Fibroblast of skin of left biceps (primary cell): Measurements from ENCODE around the gene NTSR2.

Experiments used
- DNase-seq, 2 experiments: peaks; one replicate each; pipeline ENCODE4 v3.0.0-alpha.2; 2013; ENCODE audit warnings: low read depth in 2 of 2

NTSR2 gene

DNA sequence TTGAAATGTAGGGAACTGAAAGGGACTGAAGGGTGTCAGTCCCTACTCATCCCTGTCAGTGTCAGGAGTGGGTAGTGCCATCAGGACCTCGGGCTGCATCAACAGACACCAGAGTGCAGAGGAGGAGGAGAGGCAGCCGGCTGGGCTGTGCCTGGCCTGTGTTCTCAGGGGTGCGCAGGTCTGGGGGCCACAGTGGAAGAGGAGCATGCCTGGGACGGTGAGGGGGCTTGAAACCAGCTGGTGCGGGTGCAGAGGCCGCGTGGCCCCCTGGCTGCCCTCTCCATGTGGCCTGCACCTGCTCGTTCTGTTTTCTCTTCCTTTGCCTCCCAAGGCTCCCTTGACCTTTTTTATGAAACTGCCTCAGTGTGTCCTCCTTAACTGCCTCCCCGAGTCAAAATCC is 41.3 kb downstream of the NTSR2 start:
- DNase-seq: no peak

DNA sequence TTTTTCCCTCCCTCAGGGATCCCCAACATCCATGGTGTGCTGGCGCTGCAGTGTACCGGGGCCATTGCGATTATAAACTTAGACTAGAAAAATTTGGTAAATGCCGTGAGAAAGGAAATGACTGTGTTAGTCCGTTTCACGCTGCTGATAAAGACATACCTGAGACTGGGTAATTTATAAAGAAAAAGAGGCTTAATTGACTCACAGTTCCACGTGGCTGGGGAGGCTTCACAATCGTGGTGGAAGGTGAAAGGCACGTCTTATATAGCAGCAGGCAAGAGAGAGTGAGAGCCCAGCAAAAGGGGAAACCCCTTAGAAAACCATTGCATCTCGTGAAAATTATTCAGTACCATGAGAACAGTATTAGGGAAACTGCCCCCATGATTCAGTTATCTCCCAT is 44.3 kb downstream of the NTSR2 start:
- DNase-seq: no peak

DNA sequence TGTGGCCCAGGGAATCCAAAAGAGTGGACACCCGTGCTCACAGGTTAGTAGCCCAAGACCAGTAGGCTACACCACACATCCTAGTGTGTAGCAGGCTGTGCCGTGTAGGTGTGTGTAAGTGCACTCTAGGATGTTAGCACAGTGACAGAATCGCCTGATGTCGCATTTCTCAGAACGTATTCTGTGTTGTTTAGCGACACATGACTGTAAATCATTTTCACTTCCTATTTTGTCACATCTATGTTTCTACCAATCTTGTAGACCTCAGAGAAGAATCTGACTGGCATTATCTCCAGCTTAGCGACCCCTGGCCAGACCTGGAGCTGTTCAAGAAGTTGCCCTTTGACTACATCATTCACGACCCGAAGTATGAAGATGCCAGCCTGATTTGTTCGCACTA is 45.1 kb downstream of the NTSR2 start:
- DNase-seq: no peak

DNA sequence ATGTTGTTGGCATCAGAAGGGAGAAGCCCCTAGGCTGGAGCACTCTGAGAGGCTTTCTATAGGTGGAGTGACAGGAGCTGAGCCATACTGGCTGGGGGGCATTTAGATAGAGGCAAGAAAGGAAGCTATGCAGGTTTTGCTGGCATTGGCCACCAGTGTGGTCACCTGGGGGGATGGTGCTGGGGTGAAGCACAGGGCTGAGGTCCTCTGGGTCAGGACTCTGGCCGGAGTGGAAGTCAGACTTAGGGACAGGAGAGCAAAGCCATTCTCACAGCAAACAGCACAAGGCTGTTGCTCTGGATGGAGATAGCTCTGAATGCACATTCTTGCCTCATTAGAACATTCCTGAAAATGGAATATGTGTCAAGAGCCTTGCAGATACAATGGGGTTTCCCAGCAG is 47.4 kb downstream of the NTSR2 start:
- DNase-seq: no peak

DNA sequence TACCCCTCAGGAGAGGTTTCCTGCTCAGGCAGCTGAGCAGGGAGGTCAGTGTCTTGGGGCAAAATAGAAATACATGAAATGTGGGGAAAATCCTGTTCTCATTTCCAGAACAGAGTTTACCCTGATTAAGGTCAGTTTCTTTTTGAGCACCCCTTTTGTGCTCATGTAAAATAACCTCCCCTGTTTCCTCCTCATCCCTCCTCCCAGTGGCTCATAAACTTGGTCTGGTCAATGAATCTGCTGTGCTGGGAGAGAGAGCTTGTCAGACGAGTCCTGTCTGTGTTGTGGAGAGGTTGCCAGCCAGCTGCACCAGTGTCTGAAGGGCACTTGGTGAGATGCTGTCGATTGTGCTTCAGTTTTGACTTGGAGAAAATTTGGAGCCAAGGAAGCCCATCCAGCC is 48.6 kb downstream of the NTSR2 start:
- no peak for DNase-seq

DNA sequence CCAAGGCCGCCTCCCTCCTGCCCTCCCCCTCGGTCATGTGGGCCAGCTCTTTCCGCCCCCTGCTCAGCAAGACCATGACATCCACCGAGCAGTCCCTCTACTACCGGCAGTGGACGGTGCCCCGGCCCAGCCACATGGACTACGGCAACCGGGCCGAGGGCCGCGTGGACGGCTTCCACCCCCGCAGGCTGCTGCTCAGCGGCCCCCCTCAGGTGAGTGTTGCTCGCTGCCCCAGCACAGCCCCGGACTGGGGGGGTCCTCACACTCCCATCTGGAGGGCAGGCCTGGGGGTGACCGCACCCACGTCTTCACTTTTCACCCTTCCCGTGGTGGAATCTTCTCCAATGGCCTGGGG is 51.3 kb downstream of the NTSR2 start:
- DNase-seq: no peak

DNA sequence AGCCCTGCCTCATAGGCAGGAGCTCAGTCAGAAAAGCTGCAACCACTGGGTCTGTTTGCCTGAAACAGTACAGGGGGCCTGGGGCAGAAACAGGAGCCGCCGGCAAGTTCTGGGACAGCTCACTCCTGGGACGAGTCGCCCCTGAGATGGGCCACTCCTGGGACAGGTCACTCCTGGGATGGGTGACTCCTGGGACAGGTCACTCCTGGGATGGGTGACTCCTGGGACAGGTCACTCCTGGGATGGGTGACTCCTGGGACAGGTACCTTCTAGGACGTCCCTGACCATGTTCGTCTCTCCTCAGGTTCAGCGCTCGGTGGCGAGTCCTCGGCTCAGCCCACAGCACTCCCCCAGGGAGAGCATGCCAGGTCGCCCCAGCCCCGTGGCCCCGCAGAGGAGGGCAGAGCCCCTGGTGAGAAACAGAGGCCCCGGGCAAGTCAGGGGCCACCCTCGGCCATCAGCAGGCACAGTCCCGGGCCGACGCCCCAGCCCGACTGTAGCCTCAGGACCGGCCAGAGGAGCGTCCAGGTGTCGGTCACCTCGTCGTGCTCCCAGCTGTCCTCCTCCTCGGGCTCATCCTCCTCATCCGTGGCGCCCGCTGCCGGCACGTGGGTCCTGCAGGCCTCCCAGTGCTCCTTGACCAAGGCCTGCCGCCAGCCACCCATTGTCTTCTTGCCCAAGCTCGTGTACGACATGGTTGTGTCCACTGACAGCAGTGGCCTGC is 51.8 kb downstream of the NTSR2 start:
- DNase-seq: no peak

DNA sequence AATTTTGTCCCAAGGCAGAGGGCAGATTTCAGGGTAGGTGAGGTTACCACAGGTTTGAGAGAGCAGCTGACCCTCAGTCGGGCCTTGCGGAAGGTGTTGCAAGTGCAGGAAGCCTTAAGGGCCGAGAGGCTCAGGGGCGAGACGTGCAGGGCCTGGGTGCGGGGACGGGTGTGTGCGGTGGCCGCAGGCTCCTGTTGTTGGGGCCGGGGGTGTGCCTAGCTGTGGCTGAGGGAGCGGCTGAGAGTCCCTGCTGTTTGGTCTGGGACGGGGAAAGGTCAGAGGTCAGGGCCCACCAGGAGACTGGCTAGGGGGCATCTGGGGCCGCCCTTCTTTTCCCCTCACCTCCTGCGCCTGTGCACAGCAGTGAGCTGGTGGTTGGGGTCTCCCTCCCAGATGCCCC is 52.5 kb downstream of the NTSR2 start:
- no peak for DNase-seq

DNA sequence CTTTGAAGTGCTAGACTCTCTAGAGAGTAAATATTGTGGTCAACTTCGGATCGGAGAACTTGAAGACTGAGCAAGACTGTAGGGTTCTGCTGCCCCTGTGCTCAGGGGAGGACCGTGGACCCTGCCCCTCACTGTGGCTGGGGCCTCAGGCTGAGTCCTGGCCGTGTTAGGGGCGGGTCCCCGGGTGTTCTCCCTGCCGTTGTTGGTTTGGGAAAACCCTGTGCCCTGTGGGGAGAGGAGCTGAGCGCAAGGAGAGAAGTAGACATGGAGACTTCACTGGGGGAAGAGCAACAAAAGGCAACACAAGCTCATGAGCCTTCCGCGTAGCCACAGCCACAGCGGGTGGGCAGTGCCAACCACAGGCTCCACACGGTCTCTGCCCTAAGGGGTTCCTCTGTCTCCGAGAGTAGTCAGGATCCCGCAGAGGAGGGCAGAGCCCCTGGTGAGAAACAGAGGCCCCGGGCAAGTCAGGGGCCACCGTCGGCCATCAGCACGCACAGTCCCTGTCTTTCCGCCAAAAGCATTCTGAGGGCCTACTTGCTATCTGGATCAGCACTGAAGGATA is 53.1 kb downstream of the NTSR2 start:
- no peak for DNase-seq

DNA sequence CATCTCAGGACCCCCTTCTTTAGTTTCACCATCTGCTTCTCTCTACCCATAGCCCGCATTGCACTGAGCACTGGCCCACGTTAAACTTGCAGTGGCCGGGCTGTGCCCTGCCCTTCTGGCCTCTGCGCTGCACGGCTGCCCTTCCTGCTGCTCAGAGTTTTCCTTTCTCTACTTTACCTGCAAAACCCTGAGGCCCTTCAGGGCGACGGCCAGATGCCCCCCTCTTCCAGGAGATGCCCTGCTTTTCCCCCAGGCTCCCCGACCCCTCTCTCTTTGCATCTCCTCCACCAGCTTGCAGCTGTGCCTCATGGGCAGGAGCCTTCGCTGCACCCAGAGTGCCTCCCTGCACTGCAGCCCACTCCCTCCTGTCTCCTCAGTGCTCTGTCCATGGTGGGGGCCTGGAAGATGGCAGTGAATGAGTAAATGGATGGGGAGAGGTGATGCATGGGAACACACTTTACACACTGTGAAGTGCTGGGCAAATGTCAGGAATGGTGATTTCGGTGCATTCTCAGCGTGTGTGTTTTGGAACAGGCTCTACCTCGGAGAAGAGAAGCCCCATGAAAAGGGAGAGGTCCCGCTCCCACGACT is 53.8 kb downstream of the NTSR2 start:
- DNase-seq: no peak

DNA sequence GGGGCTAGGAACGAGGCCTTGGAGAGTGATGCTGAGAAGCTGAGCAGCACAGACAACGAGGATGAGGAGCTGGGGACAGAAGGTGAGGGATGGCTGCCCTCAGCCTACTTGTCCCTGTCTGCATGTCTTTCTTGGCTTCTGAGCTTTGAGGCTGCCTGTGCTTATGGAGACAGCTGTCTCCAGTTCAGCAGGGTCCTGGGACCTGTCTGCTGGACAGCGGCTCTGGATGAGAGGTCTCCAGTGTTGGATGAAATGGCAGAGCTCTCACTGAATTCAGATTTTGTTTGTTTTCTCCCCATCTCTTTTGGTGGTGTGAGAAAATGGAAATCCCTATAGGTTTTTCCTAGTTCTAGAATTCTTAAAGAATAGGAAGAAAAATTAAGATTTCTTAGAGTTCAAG is 54.8 kb downstream of the NTSR2 start:
- DNase-seq: no peak

DNA sequence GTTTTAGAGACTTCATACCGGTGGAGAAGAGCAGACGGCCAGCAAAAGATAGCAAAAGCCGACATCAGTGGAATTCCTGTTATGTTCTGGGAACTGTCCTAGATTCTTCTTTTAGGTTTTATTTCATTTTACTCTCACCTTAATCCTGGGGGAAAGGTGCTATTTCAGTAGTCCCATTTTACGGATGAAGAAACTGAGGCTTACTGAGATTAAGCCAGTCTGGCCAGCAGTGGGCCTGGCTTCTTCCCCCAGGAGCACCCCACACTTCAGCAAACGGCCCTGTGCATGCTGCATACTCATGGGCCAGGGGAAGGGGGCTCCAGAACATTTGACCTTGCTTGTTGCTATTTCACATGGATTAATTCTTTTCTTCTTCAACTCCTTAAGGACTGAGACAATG is 56.7 kb downstream of the NTSR2 start:
- DNase-seq: no peak

DNA sequence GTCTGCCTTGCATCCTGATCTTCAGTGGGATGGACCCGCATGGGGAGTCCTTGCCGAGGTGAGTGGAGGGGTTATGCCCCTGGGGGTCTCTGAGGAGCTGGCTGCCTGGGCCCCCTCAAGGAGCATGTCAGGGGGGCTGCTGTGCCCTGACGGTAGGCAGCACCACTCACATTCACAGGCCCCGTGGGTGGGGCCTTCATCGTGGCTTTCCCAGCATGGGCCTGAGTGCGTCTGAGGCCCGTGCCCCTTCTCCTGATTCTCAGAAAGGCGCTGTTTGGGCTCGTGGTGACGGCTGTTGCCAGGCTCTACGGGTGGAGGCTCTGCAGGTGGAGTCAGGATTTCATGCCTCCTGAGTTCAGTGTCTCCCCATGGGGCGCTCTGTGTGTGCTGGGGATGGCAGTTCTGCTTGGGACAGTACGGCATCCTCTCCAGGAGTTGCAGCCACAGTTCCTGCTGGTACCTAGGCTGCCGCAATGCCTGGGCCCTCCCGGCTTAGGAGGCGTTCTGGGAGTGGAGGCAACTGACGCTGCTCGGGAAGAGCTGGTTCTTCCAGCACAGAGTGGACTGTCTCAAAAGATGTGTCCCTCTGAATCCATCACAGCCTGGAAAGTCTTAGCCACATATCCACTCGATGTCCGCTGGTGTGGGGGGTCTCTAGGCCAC is 57.3 kb downstream of the NTSR2 start:
- DNase-seq: no peak

DNA sequence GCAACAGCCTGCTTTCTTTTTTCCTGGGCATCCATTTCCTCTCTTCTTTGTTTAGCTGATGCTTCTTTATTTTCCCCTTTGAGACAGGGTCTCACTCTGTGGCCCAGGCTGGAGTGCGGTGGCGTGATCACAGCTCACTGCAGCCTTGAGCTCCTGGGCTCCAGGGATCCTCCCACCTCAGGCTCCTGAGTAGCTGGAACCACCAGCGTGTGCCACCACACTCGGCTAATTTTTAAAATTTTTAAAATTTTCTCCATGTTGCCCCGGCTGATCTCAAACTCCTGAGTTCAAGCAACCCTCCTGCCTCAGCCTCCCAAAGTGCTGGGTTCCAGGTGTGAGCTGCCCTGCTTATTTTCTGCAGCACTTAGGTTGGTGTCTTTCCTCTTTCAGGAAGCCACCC is 58.7 kb downstream of the NTSR2 start:
- no peak for DNase-seq

DNA sequence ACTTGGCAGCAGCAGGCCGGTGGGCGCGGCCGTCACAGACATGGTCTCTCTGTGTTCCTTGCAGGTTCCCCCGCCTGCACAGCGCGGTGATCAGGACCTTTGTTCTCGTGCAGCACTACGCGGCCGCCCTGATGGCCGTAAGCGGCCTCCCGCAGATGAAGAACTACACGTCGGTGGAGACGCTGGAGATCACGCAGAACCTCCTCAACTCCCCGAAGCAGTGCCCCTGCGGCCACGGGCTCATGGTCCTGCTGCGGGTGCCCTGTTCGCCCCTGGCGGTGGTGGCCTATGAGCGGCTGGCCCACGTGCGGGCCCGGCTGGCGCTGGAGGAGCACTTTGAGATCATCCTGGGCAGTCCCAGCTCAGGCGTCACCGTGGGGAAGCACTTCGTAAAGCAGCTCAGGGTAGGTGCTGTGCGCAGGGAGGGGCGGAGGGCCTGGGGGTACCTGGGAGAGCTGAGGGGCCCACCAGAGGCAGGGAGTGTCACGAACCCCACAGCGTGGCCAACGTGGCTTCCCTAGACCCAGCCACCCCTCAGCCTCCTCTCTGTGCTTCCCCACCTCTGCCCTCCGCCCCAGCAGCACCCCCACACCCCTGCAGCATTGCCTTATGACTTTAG is 59.3 kb downstream of the NTSR2 start:
- DNase-seq: no peak
